NB4 (cell line): ENCODE data around the gene ZNF317.

Experiments used
- MYC ChIP-seq: IDR thresholded peaks from 2 replicates; pipeline ENCODE4 v1.6.1; 2011; ENCODE audit warnings: low read depth, low read length
- POLR2A ChIP-seq: IDR thresholded peaks from 2 replicates; pipeline ENCODE4 v1.6.1; 2011; ENCODE audit warnings: mild to moderate bottlenecking; ENCODE audit not compliant: insufficient read length; ENCODE audit errors: extremely low read depth
- TF ChIP-seq, protein P1 (sequence below): IDR thresholded peaks from one replicate; pipeline ENCODE4 v1.5.1; 2012; ENCODE audit warnings: low read depth, low read length
- TF ChIP-seq, protein P2 (sequence below): IDR thresholded peaks from 2 replicates; pipeline ENCODE4 v1.6.1; 2011; ENCODE audit warnings: low read depth, low read length

DNA sequence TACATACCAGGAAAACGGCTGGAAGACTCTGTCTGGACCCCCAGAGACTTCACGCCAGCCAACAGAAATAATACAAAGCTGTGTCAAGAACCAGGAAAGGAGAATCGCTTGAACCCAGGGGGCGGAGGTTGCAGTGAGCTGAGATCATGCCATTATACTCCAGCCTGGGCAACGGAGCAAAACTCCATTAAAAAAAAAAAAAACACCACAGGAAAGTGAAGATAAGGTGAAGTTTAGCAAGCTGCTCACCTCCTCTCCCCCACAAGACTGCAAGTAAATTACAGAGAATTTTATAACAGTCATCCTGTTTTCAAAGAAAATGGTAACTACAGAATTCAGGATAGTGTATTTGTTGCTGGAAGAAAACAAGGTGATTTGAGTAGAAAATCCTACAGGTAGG lies 23.6 kb upstream of the ZNF317 start:
- TF ChIP-seq, protein P1, sequence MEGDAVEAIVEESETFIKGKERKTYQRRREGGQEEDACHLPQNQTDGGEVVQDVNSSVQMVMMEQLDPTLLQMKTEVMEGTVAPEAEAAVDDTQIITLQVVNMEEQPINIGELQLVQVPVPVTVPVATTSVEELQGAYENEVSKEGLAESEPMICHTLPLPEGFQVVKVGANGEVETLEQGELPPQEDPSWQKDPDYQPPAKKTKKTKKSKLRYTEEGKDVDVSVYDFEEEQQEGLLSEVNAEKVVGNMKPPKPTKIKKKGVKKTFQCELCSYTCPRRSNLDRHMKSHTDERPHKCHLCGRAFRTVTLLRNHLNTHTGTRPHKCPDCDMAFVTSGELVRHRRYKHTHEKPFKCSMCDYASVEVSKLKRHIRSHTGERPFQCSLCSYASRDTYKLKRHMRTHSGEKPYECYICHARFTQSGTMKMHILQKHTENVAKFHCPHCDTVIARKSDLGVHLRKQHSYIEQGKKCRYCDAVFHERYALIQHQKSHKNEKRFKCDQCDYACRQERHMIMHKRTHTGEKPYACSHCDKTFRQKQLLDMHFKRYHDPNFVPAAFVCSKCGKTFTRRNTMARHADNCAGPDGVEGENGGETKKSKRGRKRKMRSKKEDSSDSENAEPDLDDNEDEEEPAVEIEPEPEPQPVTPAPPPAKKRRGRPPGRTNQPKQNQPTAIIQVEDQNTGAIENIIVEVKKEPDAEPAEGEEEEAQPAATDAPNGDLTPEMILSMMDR: no peak
- TF ChIP-seq POLR2A: no peak
- TF ChIP-seq MYC: no peak
- TF ChIP-seq, protein P2, sequence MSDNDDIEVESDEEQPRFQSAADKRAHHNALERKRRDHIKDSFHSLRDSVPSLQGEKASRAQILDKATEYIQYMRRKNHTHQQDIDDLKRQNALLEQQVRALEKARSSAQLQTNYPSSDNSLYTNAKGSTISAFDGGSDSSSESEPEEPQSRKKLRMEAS: no peak
